Stimulated activated CD8-positive, alpha-beta memory T cell treated with anti-CD3 and anti-CD28 coated beads, Interleukin-7, amount 100 ng/mL, for 4 hours (primary cell): ENCODE data around the gene ATXN1.

ENCODE experiments used
- DNase-seq, 2 donors: peaks; one replicate each; pipeline ENCODE4 v3.0.0-alpha.2; 2020; ENCODE audit warnings: low read depth in 2 of 2

Gene ATXN1

GRCh38 chr6:16762268-16762549 lies 949 bp upstream of the ATXN1 start:
- no peak for DNase-seq

GRCh38 chr6:16761471-16762267 lies 409 bp upstream of the ATXN1 start:
- peak; percentile 74 to 78 for DNase-seq

GRCh38 chr6:16759646-16760515 lies 1.4 kb downstream of the ATXN1 start:
- peak; percentile 64 to 75 for DNase-seq

GRCh38 chr6:16759181-16759645 lies 2.0 kb downstream of the ATXN1 start:
- no peak for DNase-seq

- no peak for DNase-seq
Observed at GRCh38 chr6:16758163-16758975, 2.9 kb downstream of the ATXN1 start.

GRCh38 chr6:16757332-16757731 lies 3.9 kb downstream of the ATXN1 start:
- DNase-seq = no peak

GRCh38 chr6:16756660-16757255 lies 4.5 kb downstream of the ATXN1 start:
- no peak for DNase-seq

GRCh38 chr6:16755544-16755943 lies 5.7 kb downstream of the ATXN1 start:
- no peak for DNase-seq

- no peak for DNase-seq
Observed at GRCh38 chr6:16754876-16755275, 6.4 kb downstream of the ATXN1 start.

GRCh38 chr6:16754274-16754673 lies 7.0 kb downstream of the ATXN1 start:
- no peak for DNase-seq

GRCh38 chr6:16753341-16753740 lies 7.9 kb downstream of the ATXN1 start:
- DNase-seq = no peak

- DNase-seq = no peak
Observed at GRCh38 chr6:16752206-16752866, 8.9 kb downstream of the ATXN1 start.

GRCh38 chr6:16751251-16751946 lies 9.9 kb downstream of the ATXN1 start:
- DNase-seq = no peak

- DNase-seq = no peak
Observed at GRCh38 chr6:16750566-16750965, 10.7 kb downstream of the ATXN1 start.

- no peak for DNase-seq
Observed at GRCh38 chr6:16749516-16750485, 11.5 kb downstream of the ATXN1 start.

- no peak for DNase-seq
Observed at GRCh38 chr6:16748025-16748319, 13.3 kb downstream of the ATXN1 start.

- DNase-seq = no peak
Observed at GRCh38 chr6:16747232-16748024, 13.8 kb downstream of the ATXN1 start.

GRCh38 chr6:16746812-16747211 lies 14.4 kb downstream of the ATXN1 start:
- DNase-seq = no peak

GRCh38 chr6:16746401-16746800 lies 14.9 kb downstream of the ATXN1 start:
- no peak for DNase-seq
